ENCODE results near the gene CWF19L2. TPM values are rescaled to one million over a fixed set of nuclear protein-coding genes. Genes with fewer than 3 reads are reported as not detected.
"Not testable (repeated sequence)": the region's sequence is repeated elsewhere in the genome, so short reads cannot be mapped to it uniquely, and the experiment has no call there.

CWF19L2 gene
- 10 to 100 TPM; 11.9 to 13.6 TPM for total RNA-seq

DNA sequence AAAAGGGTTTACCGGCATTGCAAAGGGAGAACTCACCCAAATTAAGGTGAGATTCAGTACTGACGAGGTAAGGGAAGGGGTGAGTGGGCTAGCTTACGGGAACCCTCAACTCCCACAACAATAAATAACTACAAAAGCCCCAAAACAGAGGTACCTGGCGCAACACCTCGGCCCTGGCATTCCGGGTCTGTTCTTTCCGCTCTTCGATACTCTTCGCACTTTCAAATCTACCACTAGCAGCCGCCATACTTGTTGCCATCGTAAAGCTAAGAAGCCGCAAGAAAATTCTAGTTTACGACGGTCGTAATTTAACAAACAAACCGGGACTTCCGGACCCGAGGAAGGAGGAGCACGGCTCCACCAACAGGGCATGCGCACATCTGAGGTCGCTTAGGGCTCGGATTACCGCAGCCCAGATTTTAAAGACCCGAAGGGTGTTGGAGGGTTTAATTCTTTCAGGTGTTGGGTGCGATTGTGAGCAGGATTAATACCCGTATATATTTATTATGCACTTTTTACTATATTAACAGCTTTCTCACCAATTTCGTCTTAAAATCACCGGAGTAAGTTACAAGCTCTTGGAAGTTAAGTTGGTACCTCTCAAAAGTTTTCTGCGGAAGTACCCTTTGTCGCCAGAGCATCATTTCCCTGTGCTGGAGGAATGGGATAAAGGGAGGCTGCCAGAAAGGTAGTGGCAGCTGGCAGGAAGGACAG, at the start of gene CWF19L2:
CWF19L2 (minus strand) TSS at position 268 of the 714 bp plus-strand sequence; CDS start at position 259, 9 bp downstream.
- TF ChIP-seq, protein P1, sequence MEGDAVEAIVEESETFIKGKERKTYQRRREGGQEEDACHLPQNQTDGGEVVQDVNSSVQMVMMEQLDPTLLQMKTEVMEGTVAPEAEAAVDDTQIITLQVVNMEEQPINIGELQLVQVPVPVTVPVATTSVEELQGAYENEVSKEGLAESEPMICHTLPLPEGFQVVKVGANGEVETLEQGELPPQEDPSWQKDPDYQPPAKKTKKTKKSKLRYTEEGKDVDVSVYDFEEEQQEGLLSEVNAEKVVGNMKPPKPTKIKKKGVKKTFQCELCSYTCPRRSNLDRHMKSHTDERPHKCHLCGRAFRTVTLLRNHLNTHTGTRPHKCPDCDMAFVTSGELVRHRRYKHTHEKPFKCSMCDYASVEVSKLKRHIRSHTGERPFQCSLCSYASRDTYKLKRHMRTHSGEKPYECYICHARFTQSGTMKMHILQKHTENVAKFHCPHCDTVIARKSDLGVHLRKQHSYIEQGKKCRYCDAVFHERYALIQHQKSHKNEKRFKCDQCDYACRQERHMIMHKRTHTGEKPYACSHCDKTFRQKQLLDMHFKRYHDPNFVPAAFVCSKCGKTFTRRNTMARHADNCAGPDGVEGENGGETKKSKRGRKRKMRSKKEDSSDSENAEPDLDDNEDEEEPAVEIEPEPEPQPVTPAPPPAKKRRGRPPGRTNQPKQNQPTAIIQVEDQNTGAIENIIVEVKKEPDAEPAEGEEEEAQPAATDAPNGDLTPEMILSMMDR (IDR thresholded peaks at IDR 0.05) = no peak
- Mint-ChIP-seq H3K9me3 (no peaks in the 10 kb centered on the region), H3K4me3 (peak within 1 kb of the TSS; percentile 89), H3K4me1 (ENCODE audit: low read depth) (peaks cover 27% of the 10 kb centered on the region), H3K36me3 (ENCODE audit: low read depth) (peaks cover 5% of the 10 kb centered on the region), H3K27ac (peak within 1 kb of the TSS; percentile 84), H3K27me3 (no peaks in the 10 kb centered on the region)
- CTCF ChIA-PET = interaction anchor here (1.1 to 1.7 kb wide), 2 partner anchors 11 to 106 kb away, joined by 3 to 5 read pairs; no protein-coding TSS in a partner anchor
- POLR2A ChIA-PET = interaction anchor here (0.6 to 2.1 kb wide), 3 partner anchors 10 to 370 kb away, joined by 3 to 11 read pairs (median 3); no protein-coding TSS in a partner anchor
- intact Hi-C loops (cut with micrococcal nuclease) = no loop called here
- DNase-seq (peak; percentile 92), ATAC-seq (peak; percentile 98)

DNA sequence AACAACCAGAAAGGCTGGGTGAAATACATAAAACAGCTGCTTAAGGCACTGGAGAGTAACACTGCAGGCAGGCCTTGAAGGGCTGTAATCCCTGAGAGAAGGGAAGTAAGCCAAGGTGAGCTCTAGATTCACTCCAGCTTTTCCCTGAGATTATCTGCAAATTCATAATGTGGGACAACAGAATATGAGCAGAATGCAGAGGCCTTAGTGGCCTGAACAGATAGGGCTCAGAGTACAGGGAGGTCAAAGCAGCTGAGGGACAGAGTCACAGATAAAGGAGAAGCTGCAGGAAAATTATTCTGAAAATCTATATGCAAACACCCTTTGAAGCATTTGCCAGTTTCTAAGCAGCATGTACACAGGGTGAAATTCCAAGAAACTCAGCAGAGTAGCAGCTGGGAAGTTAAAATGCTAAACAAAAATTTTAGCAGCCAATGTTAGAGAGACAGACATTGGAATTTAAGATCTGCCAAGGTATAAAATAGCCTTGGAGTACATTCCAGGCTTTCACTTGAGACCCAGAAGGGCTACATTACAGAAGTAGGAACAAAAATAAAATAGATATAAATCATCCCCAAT, 48.1 kb upstream of the CWF19L2 start:
- H3K27ac Mint-ChIP-seq = no peak overlapping the region
- no peaks in the 10 kb centered on the region for H3K4me1 Mint-ChIP-seq (ENCODE audit: low read depth)
- intact Hi-C loops (cut with micrococcal nuclease) = no loop called here
- peaks cover 12% of the 10 kb centered on the region for H3K9me3 Mint-ChIP-seq
- no peak for DNase-seq
- CTCF ChIA-PET = interaction anchor here (1.7 kb wide), 1 partner anchor 43 kb away, joined by 5 read pairs; no protein-coding TSS in a partner anchor
- H3K27me3 Mint-ChIP-seq = no peaks in the 10 kb centered on the region
- TF ChIP-seq, protein P1 (IDR thresholded peaks at IDR 0.05) = no peak
- no peak overlapping the region for H3K4me3 Mint-ChIP-seq
- peaks cover 58% of the 10 kb centered on the region for H3K36me3 Mint-ChIP-seq (ENCODE audit: low read depth)
- no peak for ATAC-seq
- POLR2A ChIA-PET = no interaction called here

DNA sequence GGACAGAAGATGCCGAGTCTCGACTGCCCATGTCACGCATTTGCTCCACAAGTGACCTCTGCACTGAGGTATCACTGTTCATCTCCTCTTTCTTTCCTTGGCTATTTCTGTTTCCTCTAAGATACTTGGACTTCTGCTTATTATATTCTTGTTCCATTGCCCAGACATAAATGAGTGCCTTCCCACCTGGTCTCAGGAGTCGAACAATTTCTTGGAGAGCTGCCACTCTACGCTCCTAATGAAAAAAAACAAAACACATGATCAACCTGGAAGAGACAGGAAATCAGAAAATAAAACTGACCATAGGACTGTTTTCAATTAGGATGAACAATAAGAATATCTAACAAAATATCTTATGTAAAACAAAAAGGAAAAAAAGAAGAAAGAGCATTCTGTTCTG, 47.4 kb upstream of the CWF19L2 start:
- TF ChIP-seq, protein P1 (IDR thresholded peaks at IDR 0.05) = no peak
- ATAC-seq (no peak), DNase-seq (no peak)
- no peaks in the 10 kb centered on the region for H3K4me1 Mint-ChIP-seq (ENCODE audit: low read depth)
- ChIA-PET POLR2A (no interaction called here), CTCF (no interaction called here)
- H3K36me3 Mint-ChIP-seq (ENCODE audit: low read depth) = peaks cover 55% of the 10 kb centered on the region
- no peak overlapping the region for H3K4me3 Mint-ChIP-seq
- no peaks in the 10 kb centered on the region for H3K27me3 Mint-ChIP-seq
- H3K9me3 Mint-ChIP-seq = peaks cover 12% of the 10 kb centered on the region
- H3K27ac Mint-ChIP-seq = no peak overlapping the region
- intact Hi-C loops (cut with micrococcal nuclease) = no loop called here

DNA sequence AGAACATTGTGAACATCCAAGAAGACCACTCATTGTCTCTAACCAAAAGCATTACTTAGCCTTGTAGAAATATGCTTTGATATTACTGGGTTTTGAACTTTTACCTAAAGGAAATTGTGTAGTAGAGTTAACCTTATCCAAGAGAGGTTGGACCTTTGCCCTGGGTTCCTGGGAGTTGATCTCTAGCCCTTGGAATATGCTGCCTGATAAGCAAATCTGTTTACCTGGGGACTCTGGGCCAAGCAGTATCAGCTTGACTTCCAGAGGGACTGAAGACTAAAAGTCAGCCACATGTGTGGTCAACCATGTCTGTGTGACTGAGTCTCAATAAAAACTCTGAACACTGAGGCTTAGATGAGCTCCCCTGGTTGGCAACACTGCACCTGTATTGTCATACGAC, 44.1 kb upstream of the CWF19L2 start:
- no peaks in the 10 kb centered on the region for H3K27me3 Mint-ChIP-seq
- ChIA-PET CTCF (no interaction called here), POLR2A (no interaction called here)
- ATAC-seq (no peak), DNase-seq (no peak)
- H3K4me3 Mint-ChIP-seq = no peak overlapping the region
- TF ChIP-seq, protein P1 (IDR thresholded peaks at IDR 0.05) = no peak
- peaks cover 54% of the 10 kb centered on the region for H3K36me3 Mint-ChIP-seq (ENCODE audit: low read depth)
- no peak overlapping the region for H3K27ac Mint-ChIP-seq
- H3K4me1 Mint-ChIP-seq (ENCODE audit: low read depth) = no peaks in the 10 kb centered on the region
- intact Hi-C loops (cut with micrococcal nuclease) = no loop called here
- peaks cover 14% of the 10 kb centered on the region for H3K9me3 Mint-ChIP-seq

DNA sequence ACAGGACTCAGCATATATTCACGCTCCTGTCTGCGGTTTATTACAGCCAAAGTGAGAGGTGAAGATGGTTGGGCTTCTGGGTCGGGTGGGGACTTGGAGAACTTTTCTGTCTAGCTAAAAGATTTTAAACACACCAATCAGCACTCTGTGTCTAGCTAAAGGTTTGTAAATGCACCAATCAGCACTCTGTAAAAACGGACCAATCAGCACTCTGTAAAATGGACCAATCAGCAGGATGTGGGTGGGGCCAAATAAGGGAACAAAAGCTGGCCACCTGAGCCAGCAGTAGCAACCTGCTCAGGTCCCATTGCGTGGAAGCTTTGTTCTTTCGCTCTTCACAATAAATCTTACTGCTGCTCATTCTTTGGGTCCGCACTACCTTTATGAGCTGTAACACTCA, 39.7 kb upstream of the CWF19L2 start:
- POLR2A ChIA-PET; CTCF ChIA-PET; H3K9me3 Mint-ChIP-seq; DNase-seq; H3K27ac Mint-ChIP-seq; H3K4me1 Mint-ChIP-seq (ENCODE audit: low read depth); H3K27me3 Mint-ChIP-seq; H3K4me3 Mint-ChIP-seq; ATAC-seq; intact Hi-C loops (cut with micrococcal nuclease): not testable (repeated sequence)
- H3K36me3 Mint-ChIP-seq (ENCODE audit: low read depth) = peaks cover 19% of the 10 kb centered on the region
